ENCODE results near the gene TMEM115.

The TMEM115 gene

DNA sequence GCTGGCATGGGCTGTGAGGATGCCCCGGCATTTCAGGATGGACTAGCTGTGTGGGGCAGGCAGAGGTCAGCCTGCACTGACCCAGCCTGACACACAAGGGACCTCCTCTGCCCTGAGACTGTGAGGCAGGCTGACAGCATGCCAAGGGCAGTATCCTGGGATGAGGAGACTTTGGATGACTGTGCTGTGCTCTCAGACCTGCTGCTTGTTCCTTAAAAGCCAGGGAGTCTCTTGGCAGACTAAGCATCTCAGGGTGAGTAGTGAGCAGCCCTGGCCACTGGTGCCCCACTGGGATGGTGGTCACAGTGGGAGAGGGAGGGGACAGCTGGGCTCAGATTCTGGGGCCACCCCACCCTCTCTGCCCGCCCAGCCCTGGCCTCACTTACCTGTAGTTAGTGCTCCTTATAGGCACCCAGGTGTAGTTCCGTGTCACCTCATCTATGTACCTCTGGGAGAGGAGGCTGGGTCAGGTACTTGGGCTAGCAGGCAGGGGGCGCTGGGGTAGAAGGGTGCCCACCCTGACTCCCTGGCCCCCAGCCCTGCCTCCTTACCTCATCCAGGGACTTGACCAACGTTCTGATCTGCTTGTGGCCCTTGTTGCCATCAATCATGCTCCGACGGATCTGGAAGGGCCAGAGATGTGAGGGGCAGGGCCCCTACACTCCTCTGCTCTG, 16.1 kb upstream of the TMEM115 start:
- ATAC-seq, result peak; percentile 9
- TF ChIP-seq ZFP3 (CRISPR knock-in tag; IDR thresholded peaks at IDR 0.05), result no peak
- TF ChIP-seq, protein P1, sequence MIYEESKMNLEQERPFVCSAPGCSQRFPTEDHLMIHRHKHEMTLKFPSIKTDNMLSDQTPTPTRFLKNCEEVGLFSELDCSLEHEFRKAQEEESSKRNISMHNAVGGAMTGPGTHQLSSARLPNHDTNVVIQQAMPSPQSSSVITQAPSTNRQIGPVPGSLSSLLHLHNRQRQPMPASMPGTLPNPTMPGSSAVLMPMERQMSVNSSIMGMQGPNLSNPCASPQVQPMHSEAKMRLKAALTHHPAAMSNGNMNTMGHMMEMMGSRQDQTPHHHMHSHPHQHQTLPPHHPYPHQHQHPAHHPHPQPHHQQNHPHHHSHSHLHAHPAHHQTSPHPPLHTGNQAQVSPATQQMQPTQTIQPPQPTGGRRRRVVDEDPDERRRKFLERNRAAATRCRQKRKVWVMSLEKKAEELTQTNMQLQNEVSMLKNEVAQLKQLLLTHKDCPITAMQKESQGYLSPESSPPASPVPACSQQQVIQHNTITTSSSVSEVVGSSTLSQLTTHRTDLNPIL (CRISPR knock-in tag; IDR thresholded peaks at IDR 0.05; ENCODE audit: low read depth), result no peak
- no peak for TF ChIP-seq ZFP30 (CRISPR knock-in tag; IDR thresholded peaks at IDR 0.05)
- no peak for TF ChIP-seq ESRRG (CRISPR knock-in tag; IDR thresholded peaks at IDR 0.05)
- TF ChIP-seq, protein P2, sequence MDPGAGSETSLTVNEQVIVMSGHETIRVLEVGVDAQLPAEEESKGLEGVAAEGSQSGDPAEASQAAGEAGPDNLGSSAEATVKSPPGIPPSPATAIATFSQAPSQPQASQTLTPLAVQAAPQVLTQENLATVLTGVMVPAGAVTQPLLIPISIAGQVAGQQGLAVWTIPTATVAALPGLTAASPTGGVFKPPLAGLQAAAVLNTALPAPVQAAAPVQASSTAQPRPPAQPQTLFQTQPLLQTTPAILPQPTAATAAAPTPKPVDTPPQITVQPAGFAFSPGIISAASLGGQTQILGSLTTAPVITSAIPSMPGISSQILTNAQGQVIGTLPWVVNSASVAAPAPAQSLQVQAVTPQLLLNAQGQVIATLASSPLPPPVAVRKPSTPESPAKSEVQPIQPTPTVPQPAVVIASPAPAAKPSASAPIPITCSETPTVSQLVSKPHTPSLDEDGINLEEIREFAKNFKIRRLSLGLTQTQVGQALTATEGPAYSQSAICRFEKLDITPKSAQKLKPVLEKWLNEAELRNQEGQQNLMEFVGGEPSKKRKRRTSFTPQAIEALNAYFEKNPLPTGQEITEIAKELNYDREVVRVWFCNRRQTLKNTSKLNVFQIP (CRISPR knock-in tag; IDR thresholded peaks at IDR 0.05; ENCODE audit: borderline replicate concordance, low read depth), result no peak

DNA sequence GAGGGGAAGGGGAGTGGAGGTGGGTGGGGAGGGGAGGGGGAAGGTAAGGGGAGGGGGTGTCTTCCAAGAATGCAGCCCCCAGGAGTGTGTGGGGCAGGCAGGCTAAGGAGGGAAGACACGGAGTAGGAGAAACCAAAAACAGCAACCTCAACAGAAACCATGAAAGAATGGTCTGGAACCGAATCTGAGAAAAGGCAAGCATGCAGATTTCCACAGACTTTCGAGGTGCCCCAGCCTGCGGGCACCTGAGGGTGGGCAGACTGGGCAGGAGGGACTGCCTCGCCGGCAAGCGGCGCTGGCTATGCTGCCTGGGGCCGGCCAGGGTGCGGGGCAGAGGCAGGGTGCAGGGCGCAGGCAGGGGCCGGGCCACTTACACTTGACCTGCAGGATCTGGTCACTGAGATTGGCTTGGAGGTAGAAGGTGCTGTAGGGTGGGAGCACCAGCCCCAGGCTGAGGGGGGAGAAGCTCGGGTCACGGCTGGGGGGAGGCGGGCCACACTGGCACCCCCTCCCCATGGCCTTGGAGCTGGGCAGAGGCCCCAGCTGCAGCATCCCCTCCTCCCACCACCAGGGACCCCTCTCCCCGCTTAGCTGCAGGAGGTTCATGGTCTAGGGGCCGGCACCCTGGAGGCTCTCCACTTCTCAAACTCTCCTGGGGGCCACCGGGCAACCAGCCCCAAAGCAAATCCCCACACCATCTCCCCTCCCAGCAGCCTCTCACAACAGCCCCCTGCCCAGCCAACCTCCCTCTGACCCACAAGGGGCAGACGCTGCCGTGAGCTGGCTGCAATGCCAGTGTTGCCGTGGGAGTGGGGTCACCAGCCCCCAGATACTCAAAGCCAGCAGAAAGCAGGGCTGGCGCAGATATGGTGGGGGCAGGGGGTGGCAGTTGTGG, 15.3 kb upstream of the TMEM115 start:
- ATAC-seq, result no peak
- TF ChIP-seq PPARA (CRISPR knock-in tag; IDR thresholded peaks at IDR 0.05; ENCODE audit: borderline replicate concordance), result no peak
- no peak for TF ChIP-seq ZC3H10 (CRISPR knock-in tag; IDR thresholded peaks at IDR 0.05)
- no peak for TF ChIP-seq RARB (CRISPR knock-in tag; IDR thresholded peaks at IDR 0.05)
- TF ChIP-seq, protein P3, sequence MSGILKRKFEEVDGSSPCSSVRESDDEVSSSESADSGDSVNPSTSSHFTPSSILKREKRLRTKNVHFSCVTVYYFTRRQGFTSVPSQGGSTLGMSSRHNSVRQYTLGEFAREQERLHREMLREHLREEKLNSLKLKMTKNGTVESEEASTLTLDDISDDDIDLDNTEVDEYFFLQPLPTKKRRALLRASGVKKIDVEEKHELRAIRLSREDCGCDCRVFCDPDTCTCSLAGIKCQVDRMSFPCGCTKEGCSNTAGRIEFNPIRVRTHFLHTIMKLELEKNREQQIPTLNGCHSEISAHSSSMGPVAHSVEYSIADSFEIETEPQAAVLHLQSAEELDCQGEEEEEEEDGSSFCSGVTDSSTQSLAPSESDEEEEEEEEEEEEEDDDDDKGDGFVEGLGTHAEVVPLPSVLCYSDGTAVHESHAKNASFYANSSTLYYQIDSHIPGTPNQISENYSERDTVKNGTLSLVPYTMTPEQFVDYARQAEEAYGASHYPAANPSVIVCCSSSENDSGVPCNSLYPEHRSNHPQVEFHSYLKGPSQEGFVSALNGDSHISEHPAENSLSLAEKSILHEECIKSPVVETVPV (CRISPR knock-in tag; IDR thresholded peaks at IDR 0.05), result no peak
- TF ChIP-seq ZNF565 (CRISPR knock-in tag; conservative IDR thresholded peaks at IDR 0.05; ENCODE audit: low read depth), result no peak
- TF ChIP-seq ZFP3 (CRISPR knock-in tag; IDR thresholded peaks at IDR 0.05), result no peak
- TF ChIP-seq ARNTL (CRISPR knock-in tag; IDR thresholded peaks at IDR 0.05; ENCODE audit: borderline replicate concordance, low read depth), result no peak
- TF ChIP-seq SNAI2 (CRISPR knock-in tag; IDR thresholded peaks at IDR 0.05), result no peak
- TF ChIP-seq CSDC2 (CRISPR knock-in tag; IDR thresholded peaks at IDR 0.05), result no peak
- no peak for TF ChIP-seq GLIS3 (CRISPR knock-in tag; IDR thresholded peaks at IDR 0.05)
- TF ChIP-seq, protein P2 (CRISPR knock-in tag; IDR thresholded peaks at IDR 0.05; ENCODE audit: borderline replicate concordance, low read depth), result no peak
- no peak for TF ChIP-seq BACH2 (CRISPR knock-in tag; IDR thresholded peaks at IDR 0.05; ENCODE audit: borderline replicate concordance)
- no peak for TF ChIP-seq TOX (CRISPR knock-in tag; IDR thresholded peaks at IDR 0.05; ENCODE audit: borderline replicate concordance)
- TF ChIP-seq, protein P1 (CRISPR knock-in tag; IDR thresholded peaks at IDR 0.05; ENCODE audit: low read depth), result no peak
- TF ChIP-seq ZNF70 (CRISPR knock-in tag; IDR thresholded peaks at IDR 0.05), result no peak
- TF ChIP-seq, protein P4, sequence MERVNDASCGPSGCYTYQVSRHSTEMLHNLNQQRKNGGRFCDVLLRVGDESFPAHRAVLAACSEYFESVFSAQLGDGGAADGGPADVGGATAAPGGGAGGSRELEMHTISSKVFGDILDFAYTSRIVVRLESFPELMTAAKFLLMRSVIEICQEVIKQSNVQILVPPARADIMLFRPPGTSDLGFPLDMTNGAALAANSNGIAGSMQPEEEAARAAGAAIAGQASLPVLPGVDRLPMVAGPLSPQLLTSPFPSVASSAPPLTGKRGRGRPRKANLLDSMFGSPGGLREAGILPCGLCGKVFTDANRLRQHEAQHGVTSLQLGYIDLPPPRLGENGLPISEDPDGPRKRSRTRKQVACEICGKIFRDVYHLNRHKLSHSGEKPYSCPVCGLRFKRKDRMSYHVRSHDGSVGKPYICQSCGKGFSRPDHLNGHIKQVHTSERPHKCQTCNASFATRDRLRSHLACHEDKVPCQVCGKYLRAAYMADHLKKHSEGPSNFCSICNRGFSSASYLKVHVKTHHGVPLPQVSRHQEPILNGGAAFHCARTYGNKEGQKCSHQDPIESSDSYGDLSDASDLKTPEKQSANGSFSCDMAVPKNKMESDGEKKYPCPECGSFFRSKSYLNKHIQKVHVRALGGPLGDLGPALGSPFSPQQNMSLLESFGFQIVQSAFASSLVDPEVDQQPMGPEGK (CRISPR knock-in tag; IDR thresholded peaks at IDR 0.05; ENCODE audit: borderline replicate concordance), result no peak
- TF ChIP-seq ZNF8 (CRISPR knock-in tag; IDR thresholded peaks at IDR 0.05), result no peak
- TF ChIP-seq ESRRG (CRISPR knock-in tag; IDR thresholded peaks at IDR 0.05), result no peak
- no peak for TF ChIP-seq OSR1 (CRISPR knock-in tag; IDR thresholded peaks at IDR 0.05)

Measured in SK-N-SH treated with all-trans-retinoic acid at 6 μM for 48 hours (cell line).